A673 (cell line): ENCODE data around the gene IL15. TPM values are rescaled to one million over a fixed set of nuclear protein-coding genes. Genes with fewer than 3 reads are reported as not detected.
A peak's percentile ranks its signal among the peaks of the same experiment; 100 is the strongest.

Experiments used
- Bru-seq: library from RNA; stranded (reverse); fragments of 400-500 nt; gene quantifications from one replicate; lab custom pipeline; 2021; lab: Mats Ljungman, UMichigan
- BruChase-seq, 2 experiments: library from RNA; stranded (reverse); fragments of 400-500 nt; gene quantifications; one replicate each; lab custom pipeline; 2021; lab: Mats Ljungman, UMichigan
- BruUV-seq: library from RNA; stranded (reverse); fragments of 400-500 nt; replicated peaks from 2 replicates; lab custom pipeline; 2021; lab: Mats Ljungman, UMichigan
- CTCF ChIA-PET: fragments of 300-600 bp; sonication (Branson Sonifier 250); formaldehyde crosslinking; loops from one replicate; lab custom pipeline; 2022; ENCODE audit warnings: antibody characterized with exemption; lab: Charles Lee
- POLR2A ChIA-PET: fragments of 300-600 bp; sonication (Branson Sonifier 250); formaldehyde crosslinking; loops from one replicate; lab custom pipeline; 2022; ENCODE audit warnings: antibody characterized with exemption; ENCODE audit not compliant: low non-redundant PET; lab: Charles Lee
- DNase-seq: peaks from one replicate; pipeline ENCODE4 v3.0.0-alpha.2; 2015; ENCODE audit warnings: low spot score
- H3K27ac ChIP-seq: fragments of 200-600 bp; sonication (generic); 2 replicates; pipeline ENCODE4 v1.5.1; 2016; ENCODE audit warnings: mixed run types, low read depth, mild to moderate bottlenecking, mixed read lengths, antibody characterized with exemption, low read length; ENCODE audit not compliant: poor library complexity, severe bottlenecking
- H3K27me3 ChIP-seq: fragments of 200-600 bp; sonication (generic); replicated peaks from 2 replicates; pipeline ENCODE4 v1.6.1; 2017; ENCODE audit warnings: mixed run types, low read depth, mild to moderate bottlenecking, mixed read lengths, antibody characterized with exemption, low read length; ENCODE audit not compliant: insufficient read depth, poor library complexity
- H3K36me3 ChIP-seq: fragments of 200-600 bp; sonication (generic); 2 replicates; pipeline ENCODE4 v1.6.1; 2016; ENCODE audit warnings: mixed run types, mild to moderate bottlenecking, mixed read lengths, antibody characterized with exemption, low read length; ENCODE audit not compliant: insufficient read depth, poor library complexity, severe bottlenecking
- H3K4me1 ChIP-seq: fragments of 200-600 bp; sonication (generic); 2 replicates; pipeline ENCODE4 v1.6.1; 2017; ENCODE audit warnings: mixed run types, mild to moderate bottlenecking, mixed read lengths, antibody characterized with exemption, low read length; ENCODE audit not compliant: insufficient read depth, poor library complexity, severe bottlenecking
- H3K4me3 ChIP-seq: fragments of 200-600 bp; sonication (generic); 2 replicates; pipeline ENCODE4 v1.5.1; 2016; ENCODE audit warnings: low read depth, mixed run types, mild to moderate bottlenecking, mixed read lengths, low read length; ENCODE audit not compliant: poor library complexity, severe bottlenecking
- H3K9me3 ChIP-seq: fragments of 200-600 bp; sonication (generic); 2 replicates; pipeline ENCODE4 v1.6.1; 2016; ENCODE audit warnings: mixed run types, low read depth, mild to moderate bottlenecking, mixed read lengths, antibody characterized with exemption, low read length; ENCODE audit not compliant: poor library complexity, severe bottlenecking
- EZH2 ChIP-seq: fragments of 200-600 bp; sonication (generic); IDR thresholded peaks from 2 replicates; pipeline ENCODE4 v1.6.1; 2017; ENCODE audit warnings: borderline replicate concordance, low read depth, mild to moderate bottlenecking, mixed read lengths, antibody characterized with exemption, low read length; ENCODE audit not compliant: poor library complexity, severe bottlenecking
- intact Hi-C: fragments of 100-400 bp; cut with micrococcal nuclease; formaldehyde crosslinking; loops from one replicate; pipeline ENCODE4 v1.10.0; 2022; ENCODE audit not compliant: unreplicated experiment
- long read RNA-seq: library from polyadenylated mRNA; stranded (forward); transcript quantifications from one replicate; pipeline ENCODE4 v2.0.0, GENCODE V29; 2022
- total RNA-seq: library from RNA; stranded (reverse); gene quantifications from 2 replicates; pipeline ENCODE4 v1.2.3, GENCODE V29; 2021
- TF ChIP-seq, protein P1 (sequence below): fragments of 300-800, 200-600 bp; sonication (generic); conservative IDR thresholded peaks from 2 replicates; pipeline ENCODE4 v1.5.1; 2017; ENCODE audit warnings: low read depth, mild to moderate bottlenecking, antibody characterized with exemption, low read length, moderate library complexity, mixed read lengths

The IL15 gene
- total RNA-seq (0.21 and 0.37 TPM in 2 replicates), Bru-seq, nascent RNA (percentile 29 among the genes with signal in this experiment), BruChase-seq, experiment 1, labeled RNA remaining after a 2-hour chase (percentile 27 among the genes with signal in this experiment), BruChase-seq, experiment 2, labeled RNA remaining after a 6-hour chase (percentile 16 among the genes with signal in this experiment)
- long read RNA-seq, partial matches to known transcripts, result 0 of 1 reads
- long read RNA-seq, other reads (novel, unspliced or antisense), result 1 of 1 reads

DNA sequence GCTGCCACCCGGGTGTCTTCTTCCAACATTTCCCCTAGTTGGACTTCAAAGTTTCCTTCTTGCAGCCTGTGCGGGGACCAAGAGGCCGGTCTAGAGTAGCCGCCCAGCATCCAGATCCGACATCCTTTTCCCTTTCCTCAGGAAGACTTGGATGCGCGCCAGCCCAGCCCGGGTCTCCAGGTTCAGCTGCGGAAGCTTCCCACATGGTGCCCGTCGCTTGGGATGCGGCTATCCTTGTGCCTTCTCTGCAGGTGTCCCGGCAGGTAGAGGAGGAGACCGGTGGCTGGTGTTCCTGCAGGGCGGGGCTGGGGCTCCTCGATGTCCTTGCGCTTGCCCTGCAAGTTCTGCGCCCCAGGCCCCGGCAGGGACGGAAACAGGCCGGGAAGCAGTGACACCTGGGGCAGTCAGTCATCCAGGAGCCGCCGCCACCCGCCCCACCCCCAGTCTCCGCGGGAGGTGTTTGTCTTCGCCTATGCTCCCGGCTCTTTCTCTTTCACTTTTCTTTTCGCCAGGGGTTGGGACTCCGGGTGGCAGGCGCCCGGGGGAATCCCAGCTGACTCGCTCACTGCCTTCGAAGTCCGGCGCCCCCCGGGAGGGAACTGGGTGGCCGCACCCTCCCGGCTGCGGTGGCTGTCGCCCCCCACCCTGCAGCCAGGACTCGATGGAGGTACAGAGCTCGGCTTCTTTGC lies at the start of gene IL15:
Gene IL15, plus strand, starts transcription at position 502 of the 689 bp plus-strand sequence. CDS start 82,882 bp downstream, outside the sequence.
- no peak for TF ChIP-seq EZH2
- TF ChIP-seq, protein P1, sequence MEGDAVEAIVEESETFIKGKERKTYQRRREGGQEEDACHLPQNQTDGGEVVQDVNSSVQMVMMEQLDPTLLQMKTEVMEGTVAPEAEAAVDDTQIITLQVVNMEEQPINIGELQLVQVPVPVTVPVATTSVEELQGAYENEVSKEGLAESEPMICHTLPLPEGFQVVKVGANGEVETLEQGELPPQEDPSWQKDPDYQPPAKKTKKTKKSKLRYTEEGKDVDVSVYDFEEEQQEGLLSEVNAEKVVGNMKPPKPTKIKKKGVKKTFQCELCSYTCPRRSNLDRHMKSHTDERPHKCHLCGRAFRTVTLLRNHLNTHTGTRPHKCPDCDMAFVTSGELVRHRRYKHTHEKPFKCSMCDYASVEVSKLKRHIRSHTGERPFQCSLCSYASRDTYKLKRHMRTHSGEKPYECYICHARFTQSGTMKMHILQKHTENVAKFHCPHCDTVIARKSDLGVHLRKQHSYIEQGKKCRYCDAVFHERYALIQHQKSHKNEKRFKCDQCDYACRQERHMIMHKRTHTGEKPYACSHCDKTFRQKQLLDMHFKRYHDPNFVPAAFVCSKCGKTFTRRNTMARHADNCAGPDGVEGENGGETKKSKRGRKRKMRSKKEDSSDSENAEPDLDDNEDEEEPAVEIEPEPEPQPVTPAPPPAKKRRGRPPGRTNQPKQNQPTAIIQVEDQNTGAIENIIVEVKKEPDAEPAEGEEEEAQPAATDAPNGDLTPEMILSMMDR, result no peak
- peak; percentile 24 for DNase-seq
- Histone ChIP-seq H3K9me3 (no peaks in the 10 kb centered on the region), H3K27ac (no peak within 1 kb of the TSS), H3K36me3 (no peaks in the 10 kb centered on the region), H3K27me3 (peaks cover 7% of the 10 kb centered on the region), H3K4me1 (no peaks in the 10 kb centered on the region), H3K4me3 (peak within 1 kb of the TSS; percentile 71)
- intact Hi-C loops, result no loop called here
- ChIA-PET CTCF (no interaction called here), POLR2A (no interaction called here)
- BruUV-seq, result no TSS peak

DNA sequence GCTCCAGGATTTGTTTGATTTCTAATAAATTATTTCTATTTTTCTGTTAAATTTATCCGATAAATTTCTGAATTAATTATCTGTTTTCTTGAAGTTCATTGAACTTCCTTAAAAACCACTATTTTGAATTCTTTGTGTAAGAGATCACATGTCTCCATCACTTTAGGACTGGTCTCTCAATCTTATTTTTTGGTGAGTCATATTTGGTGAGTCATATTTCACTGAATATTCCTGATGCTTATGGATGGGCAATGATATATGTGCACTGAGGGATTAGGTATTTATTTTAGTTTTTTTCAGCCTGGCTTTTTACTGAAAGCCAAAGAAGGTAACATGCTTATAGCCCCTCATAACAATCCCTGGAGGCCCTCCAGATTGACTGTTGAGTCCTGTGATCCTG lies 48.5 kb upstream of the IL15 start:
- Histone ChIP-seq H3K4me3 (no peak overlapping the region), H3K4me1 (no peaks in the 10 kb centered on the region), H3K36me3 (no peaks in the 10 kb centered on the region), H3K27ac (no peak overlapping the region), H3K27me3 (no peaks in the 10 kb centered on the region), H3K9me3 (peaks cover 8% of the 10 kb centered on the region)
- intact Hi-C loops, result no loop called here
- ChIA-PET CTCF (no interaction called here), POLR2A (no interaction called here)
- DNase-seq, result peak; percentile 7
- TF ChIP-seq EZH2, result no peak
- TF ChIP-seq, protein P1, result no peak
- no TSS peak for BruUV-seq

DNA sequence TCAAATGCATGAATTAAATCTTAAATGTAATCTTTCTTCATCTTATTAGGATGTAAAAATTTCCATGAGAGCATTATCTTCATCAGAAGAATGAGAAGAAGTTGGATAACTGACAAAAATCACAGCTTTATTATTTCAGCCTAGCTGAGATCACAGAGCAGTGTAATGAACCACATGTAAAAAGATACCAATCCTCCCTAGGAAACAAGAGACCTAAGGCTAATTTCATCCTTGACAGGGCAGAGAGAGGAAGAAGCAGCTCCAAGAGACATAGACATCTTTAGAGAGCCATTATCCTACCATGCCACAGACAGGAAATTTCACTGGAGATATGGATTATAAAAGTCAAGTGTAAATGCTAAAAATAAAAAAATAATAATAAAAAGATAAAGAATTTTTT lies 40.9 kb upstream of the IL15 start:
- POLR2A ChIA-PET, result no interaction called here
- no peaks in the 10 kb centered on the region for H3K4me1 ChIP-seq
- no peaks in the 10 kb centered on the region for H3K36me3 ChIP-seq
- intact Hi-C loops, result no loop called here
- H3K4me3 ChIP-seq, result no peak overlapping the region
- no peaks in the 10 kb centered on the region for H3K27me3 ChIP-seq
- no peak for TF ChIP-seq EZH2
- TF ChIP-seq, protein P1, result no peak
- H3K9me3 ChIP-seq, result peaks cover 3% of the 10 kb centered on the region
- CTCF ChIA-PET, result no interaction called here
- no peak for DNase-seq
- H3K27ac ChIP-seq, result no peak overlapping the region
- BruUV-seq, result no TSS peak
